PC-3 (cell line): ENCODE data around the gene BMF. TPM values are rescaled to one million over a fixed set of nuclear protein-coding genes. Genes with fewer than 3 reads are reported as not detected.

ENCODE experiments used
- ATAC-seq: fragments of 200-7000 bp; cut with Tn5 transposase; 2 replicates; pipeline ENCODE4 v1.9.1; 2020; ENCODE audit warnings: mild to moderate bottlenecking, moderate library complexity
- BruUV-seq: library from RNA; stranded (reverse); fragments of 400-500 nt; replicated peaks from 2 replicates; lab custom pipeline; 2021; lab: Mats Ljungman, UMichigan
- CTCF ChIA-PET: fragments of 300-600 bp; sonication (Branson Sonifier 250); formaldehyde crosslinking; loops from one replicate; lab custom pipeline; 2022; ENCODE audit warnings: antibody characterized with exemption; lab: Charles Lee
- POLR2A ChIA-PET: fragments of 300-600 bp; sonication (Branson Sonifier 250); formaldehyde crosslinking; loops from one replicate; lab custom pipeline; 2022; ENCODE audit warnings: antibody characterized with exemption; ENCODE audit not compliant: unreplicated experiment; lab: Charles Lee
- DNase-seq: peaks from one replicate; pipeline ENCODE4 v3.0.0-alpha.2; 2015
- H2AFZ ChIP-seq: fragments of 300-600 bp; sonication (generic); 2 replicates; pipeline ENCODE4 v1.6.0; 2016; ENCODE audit warnings: antibody characterized with exemption, low read length
- H3F3A ChIP-seq: fragments of 300-600 bp; sonication (generic); one replicate; pipeline ENCODE4 v1.6.0; 2017; ENCODE audit warnings: antibody characterized with exemption, low read length, control low read depth, mild to moderate bottlenecking; ENCODE audit not compliant: unreplicated experiment
- H3K27ac ChIP-seq: fragments of 300-600 bp; sonication (generic); 2 replicates; pipeline ENCODE4 v1.5.1; 2016; ENCODE audit warnings: mild to moderate bottlenecking, low read length
- H3K27me3 ChIP-seq: fragments of 300-600 bp; sonication (generic); 2 replicates; pipeline ENCODE4 v1.6.1; 2016; ENCODE audit warnings: low read length, mixed read lengths
- H3K36me3 ChIP-seq: fragments of 300-600 bp; sonication (generic); 2 replicates; pipeline ENCODE4 v1.6.1; 2016; ENCODE audit warnings: low read depth, mixed run types, low read length, mixed read lengths
- H3K4me1 ChIP-seq: fragments of 300-600 bp; sonication (generic); 2 replicates; pipeline ENCODE4 v1.5.1; 2016; ENCODE audit warnings: low read length; ENCODE audit not compliant: insufficient read depth
- H3K4me2 ChIP-seq: fragments of 300-600 bp; sonication (generic); 2 replicates; pipeline ENCODE4 v1.6.0; 2016; ENCODE audit warnings: low read length
- H3K4me3 ChIP-seq: fragments of 300-600 bp; sonication (generic); 2 replicates; pipeline ENCODE4 v1.5.1; 2016; ENCODE audit warnings: mild to moderate bottlenecking, low read length, mixed read lengths
- H3K79me2 ChIP-seq: fragments of 300-600 bp; sonication (generic); 2 replicates; pipeline ENCODE4 v1.6.1; 2017; ENCODE audit warnings: low read length, mixed read lengths
- H3K9ac ChIP-seq: fragments of 300-600 bp; sonication (generic); 2 replicates; pipeline ENCODE4 v1.6.0; 2016; ENCODE audit warnings: mild to moderate bottlenecking, low read length
- H3K9me2 ChIP-seq: fragments of 300-600 bp; sonication (generic); replicated peaks from 2 replicates; pipeline ENCODE4 v1.6.1; 2016; ENCODE audit warnings: mixed run types, low read length, mixed read lengths
- H3K9me3 ChIP-seq: fragments of 300-600 bp; sonication (generic); 2 replicates; pipeline ENCODE4 v1.6.1; 2016; ENCODE audit warnings: low read length, mixed read lengths
- H4K20me1 ChIP-seq: fragments of 300-600 bp; sonication (generic); 2 replicates; pipeline ENCODE4 v1.6.1; 2016; ENCODE audit warnings: low read length, mixed read lengths
- CTCF ChIP-seq: fragments of 300-600 bp; sonication (generic); conservative IDR thresholded peaks from 2 replicates; pipeline ENCODE4 v1.5.1; 2017; ENCODE audit warnings: antibody characterized with exemption, low read depth, mild to moderate bottlenecking, low read length
- EZH2 ChIP-seq: fragments of 300-600 bp; sonication (generic); IDR thresholded peaks from one replicate; pipeline ENCODE4 v1.6.1; 2017; ENCODE audit warnings: antibody characterized with exemption, mild to moderate bottlenecking, low read length; ENCODE audit not compliant: unreplicated experiment
- EZH2phosphoT487 ChIP-seq: fragments of 300-600 bp; sonication (generic); IDR thresholded peaks from 2 replicates; pipeline ENCODE4 v1.6.1; 2018; ENCODE audit warnings: mild to moderate bottlenecking, antibody characterized with exemption, low read length, borderline replicate concordance
- intact Hi-C: fragments of 100-400 bp; cut with micrococcal nuclease; formaldehyde crosslinking; loops from 2 replicates; pipeline ENCODE4 v1.9.0; 2023
- total RNA-seq: library from RNA; depleted of rRNA; stranded (reverse); fragments of >200 nt; gene quantifications from 2 replicates; pipeline ENCODE4 v1.2.3, GENCODE V29; 2014

Gene BMF
- total RNA-seq, 1 experiment from 2014 or later: 0.95 TPM

- no peak for ATAC-seq
- POLR2A ChIA-PET: no interaction called here
Measured at GRCh38 chr15:40091861-40092255, 16.8 kb downstream of the BMF start.

DNA sequence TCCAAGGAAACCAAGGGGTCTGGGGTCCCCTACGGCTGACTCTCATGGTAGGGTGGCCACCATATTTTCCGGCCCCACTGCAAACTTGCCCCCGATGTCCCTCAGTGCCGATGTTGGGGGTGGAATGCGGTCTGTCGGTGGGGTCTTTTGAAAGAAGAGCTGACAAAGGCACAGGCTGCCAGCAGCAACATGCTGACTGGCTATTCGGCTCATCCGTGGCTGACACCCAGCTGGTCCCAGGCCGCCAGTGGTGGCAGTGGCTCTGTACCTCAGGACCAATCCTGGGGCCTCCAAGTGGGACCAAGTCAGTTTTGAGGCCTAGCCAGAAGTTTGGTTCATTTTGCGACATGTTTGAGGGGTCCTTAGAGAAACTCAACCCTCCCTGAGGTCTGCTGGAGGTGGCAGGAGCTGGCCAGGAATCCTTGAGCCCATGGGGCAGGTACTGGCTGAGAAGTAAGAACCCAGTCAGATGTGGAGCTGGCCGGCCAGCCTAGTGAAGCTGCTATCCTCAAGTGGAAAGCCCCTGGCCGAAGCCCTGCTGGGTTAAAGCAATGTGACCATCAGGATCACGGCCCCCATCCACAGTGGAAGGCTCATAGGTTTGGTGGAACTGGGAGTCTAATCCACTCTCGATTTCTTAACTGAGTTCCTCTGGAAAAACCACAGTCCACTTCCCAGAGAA lies 17.8 kb downstream of the BMF start:
- ChIA-PET POLR2A (no interaction called here), CTCF (no interaction called here)
- H3K4me1 ChIP-seq: peaks cover 12% of the 10 kb centered on the region
- H3K79me2 ChIP-seq: no peaks in the 10 kb centered on the region
- no peak overlapping the region for H3K27ac ChIP-seq
- H4K20me1 ChIP-seq: no peaks in the 10 kb centered on the region
- intact Hi-C loops: no loop called here
- H3K9me3 ChIP-seq: no peaks in the 10 kb centered on the region
- no TSS peak for BruUV-seq
- TF ChIP-seq EZH2 (no peak), EZH2phosphoT487 (no peak), CTCF (no peak)
- no peak overlapping the region for H2AFZ ChIP-seq
- no peaks in the 10 kb centered on the region for H3K36me3 ChIP-seq
- H3K9ac ChIP-seq: no peak overlapping the region
- no peaks in the 10 kb centered on the region for H3K27me3 ChIP-seq
- ATAC-seq (no peak), DNase-seq (no peak)
- no peak overlapping the region for H3K4me3 ChIP-seq
- H3K4me2 ChIP-seq: no peak overlapping the region
- H3K9me2 ChIP-seq: no peaks in the 10 kb centered on the region
- H3F3A ChIP-seq: no peaks in the 10 kb centered on the region

More at GRCh38 chr15:40091861-40092255, 16.8 kb downstream of the BMF start:
- Histone ChIP-seq H2AFZ (no peak overlapping the region), H3K4me3 (no peak overlapping the region), H3F3A (no peaks in the 10 kb centered on the region), H3K27me3 (no peaks in the 10 kb centered on the region), H3K36me3 (no peaks in the 10 kb centered on the region), H3K27ac (no peak overlapping the region), H3K9me3 (no peaks in the 10 kb centered on the region), H3K4me1 (peaks cover 21% of the 10 kb centered on the region), H4K20me1 (no peaks in the 10 kb centered on the region), H3K9me2 (no peaks in the 10 kb centered on the region), H3K9ac (no peak overlapping the region), H3K79me2 (no peaks in the 10 kb centered on the region), H3K4me2 (no peak overlapping the region)
- intact Hi-C loops: no loop called here
- DNase-seq: no peak
- CTCF ChIA-PET: no interaction called here
- TF ChIP-seq EZH2phosphoT487: no peak
- BruUV-seq: no TSS peak

DNA sequence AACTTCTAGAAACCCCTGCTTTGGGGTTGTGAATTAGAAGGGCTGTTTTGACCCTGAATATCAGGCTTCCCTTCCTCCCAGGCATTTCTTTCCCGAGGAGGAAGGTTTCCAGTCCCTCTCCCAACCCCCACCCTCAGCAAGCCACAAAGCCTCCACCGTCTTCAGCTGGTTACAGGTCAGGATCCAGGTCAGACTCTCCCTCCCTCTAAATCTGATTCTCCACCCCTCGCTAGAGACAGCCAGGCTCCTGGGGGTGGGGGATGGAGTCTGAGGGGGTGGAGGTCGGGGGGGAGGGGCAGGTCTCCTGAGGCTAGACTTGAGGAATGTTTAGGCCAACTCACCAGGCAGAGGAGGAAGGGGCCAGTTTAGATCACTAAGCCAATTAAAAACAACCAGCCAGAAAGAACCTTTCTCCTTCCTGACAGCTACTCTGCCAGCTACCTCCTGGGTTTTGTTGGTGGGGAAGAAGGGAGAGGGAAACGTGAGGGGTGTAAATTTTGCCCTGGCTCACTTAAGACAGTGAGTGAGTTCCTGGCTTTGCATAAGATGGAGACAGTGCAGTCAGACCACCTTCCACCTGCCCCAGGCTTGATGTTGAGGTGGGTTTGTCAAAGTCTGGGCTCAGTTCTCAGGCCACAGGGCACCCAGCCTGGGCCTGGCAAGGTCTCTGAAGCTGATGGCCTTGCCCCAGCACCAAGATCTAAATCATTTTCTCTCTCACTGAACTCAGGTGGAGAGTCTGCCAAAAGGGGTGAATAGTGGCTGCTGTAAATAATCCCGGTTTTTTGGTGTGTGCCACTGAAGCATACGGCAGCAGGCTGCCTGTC lies 19.5 kb downstream of the BMF start:
- BruUV-seq: no TSS peak
- DNase-seq (no peak), ATAC-seq (no peak)
- no peak overlapping the region for H2AFZ ChIP-seq
- intact Hi-C loops: no loop called here
- H3K4me2 ChIP-seq: no peak overlapping the region
- no peaks in the 10 kb centered on the region for H3F3A ChIP-seq
- ChIA-PET CTCF (no interaction called here), POLR2A (no interaction called here)
- H3K36me3 ChIP-seq: no peaks in the 10 kb centered on the region
- no peak overlapping the region for H3K4me3 ChIP-seq
- no peaks in the 10 kb centered on the region for H3K9me3 ChIP-seq
- H4K20me1 ChIP-seq: no peaks in the 10 kb centered on the region
- peaks cover 19% of the 10 kb centered on the region for H3K4me1 ChIP-seq
- no peaks in the 10 kb centered on the region for H3K27me3 ChIP-seq
- no peaks in the 10 kb centered on the region for H3K79me2 ChIP-seq
- no peak overlapping the region for H3K9ac ChIP-seq
- H3K9me2 ChIP-seq: no peaks in the 10 kb centered on the region
- H3K27ac ChIP-seq: no peak overlapping the region
- no peak for TF ChIP-seq EZH2
- no peak for TF ChIP-seq CTCF
